Suppressor macrophage (primary cell): ENCODE measurements around the gene AGBL1.

Source experiments
- DNase-seq, 4 experiments: peaks; one replicate each; pipeline ENCODE4 v3.0.0-alpha.2; 2020 to 2022
- total RNA-seq, 17 experiments: gene quantifications; one replicate each; lab custom pipeline; 2026; ENCODE audit warnings: mixed read lengths in 6 of 17, inconsistent platforms in 3 of 17; lab: John Stamatoyannopoulos, UW

The AGBL1 gene
- 0 to 6.9 (median 0) reads per million in 17 experiments for total RNA-seq

- no peak for DNase-seq
These were observed at the start of gene AGBL1 for GRCh38 chr15:86079508-86080266. Gene AGBL1, plus strand, starts transcription at chr15:86079871.

- DNase-seq, result no peak
These were observed 44.8 kb upstream of the AGBL1 start for GRCh38 chr15:86034904-86035303.

- peak in 1 of 4 experiments; percentile 1 for DNase-seq
These were observed 43.4 kb upstream of the AGBL1 start for GRCh38 chr15:86036243-86036642.

- DNase-seq, result no peak
These were observed 41.2 kb upstream of the AGBL1 start for GRCh38 chr15:86038491-86038890.

GRCh38 chr15:86040356-86041033 lies 39.2 kb upstream of the AGBL1 start:
- no peak for DNase-seq

GRCh38 chr15:86041399-86041798 lies 38.3 kb upstream of the AGBL1 start:
- no peak for DNase-seq

- no peak for DNase-seq
These were observed 37.4 kb upstream of the AGBL1 start for GRCh38 chr15:86042226-86042625.

- no peak for DNase-seq
These were observed 34.7 kb upstream of the AGBL1 start for GRCh38 chr15:86044981-86045380.

GRCh38 chr15:86054338-86054737 lies 25.3 kb upstream of the AGBL1 start:
- DNase-seq, result no peak

GRCh38 chr15:86055688-86056087 lies 24.0 kb upstream of the AGBL1 start:
- DNase-seq, result no peak

- no peak for DNase-seq
These were observed 19.8 kb upstream of the AGBL1 start for GRCh38 chr15:86059851-86060250.

- no peak for DNase-seq
These were observed 19.0 kb upstream of the AGBL1 start for GRCh38 chr15:86060674-86061073.

- no peak for DNase-seq
These were observed 18.1 kb upstream of the AGBL1 start for GRCh38 chr15:86061581-86061980.

- no peak for DNase-seq
These were observed 16.9 kb upstream of the AGBL1 start for GRCh38 chr15:86062646-86063243.

GRCh38 chr15:86063356-86064095 lies 16.1 kb upstream of the AGBL1 start:
- DNase-seq, result no peak

GRCh38 chr15:86064326-86064725 lies 15.3 kb upstream of the AGBL1 start:
- no peak for DNase-seq

GRCh38 chr15:86066174-86066834 lies 13.4 kb upstream of the AGBL1 start:
- DNase-seq, result no peak

GRCh38 chr15:86073281-86073680 lies 6.4 kb upstream of the AGBL1 start:
- DNase-seq, result no peak

GRCh38 chr15:86076468-86076867 lies 3.2 kb upstream of the AGBL1 start:
- DNase-seq, result no peak

GRCh38 chr15:86077070-86077469 lies 2.6 kb upstream of the AGBL1 start:
- no peak for DNase-seq

GRCh38 chr15:86080302-86080701 lies 631 bp downstream of the AGBL1 start:
- no peak for DNase-seq

- DNase-seq, result peak in 1 of 4 experiments; percentile 11
These were observed 3.1 kb downstream of the AGBL1 start for GRCh38 chr15:86082619-86083380.
